DOHH2 (cell line): ENCODE measurements around the gene TESK2.

Source experiments
- H3F3A ChIP-seq: fragments of 200-600 bp; sonication (generic), shearing (Covaris generic); 2 replicates; pipeline ENCODE4 v1.6.0; 2016; ENCODE audit warnings: antibody characterized with exemption, mild to moderate bottlenecking; ENCODE audit not compliant: control insufficient read depth, insufficient read depth
- H3K27ac ChIP-seq: fragments of 200-600 bp; sonication (generic); 2 replicates; pipeline ENCODE4 v1.5.1; 2014; ENCODE audit warnings: low read depth, mild to moderate bottlenecking, low read length, moderate library complexity
- H3K27me3 ChIP-seq: fragments of 200-600 bp; sonication (generic); 2 replicates; pipeline ENCODE4 v1.6.1; 2014; ENCODE audit warnings: mild to moderate bottlenecking, low read length, mixed read lengths; ENCODE audit not compliant: control insufficient read depth
- H3K36me3 ChIP-seq: fragments of 200-600 bp; sonication (generic); 2 replicates; pipeline ENCODE4 v1.6.1; 2014; ENCODE audit warnings: mild to moderate bottlenecking, low read length, moderate library complexity, mixed read lengths; ENCODE audit not compliant: control insufficient read depth
- H3K4me1 ChIP-seq: fragments of 200-600 bp; sonication (generic); 2 replicates; pipeline ENCODE4 v1.6.1; 2014; ENCODE audit warnings: mild to moderate bottlenecking, low read length, mixed read lengths; ENCODE audit not compliant: control insufficient read depth
- H3K4me2 ChIP-seq: fragments of 200-600 bp; sonication (generic); 2 replicates; pipeline ENCODE4 v1.6.0; 2014; ENCODE audit warnings: mild to moderate bottlenecking, low read length, moderate library complexity
- H3K4me3 ChIP-seq: fragments of 200-600 bp; sonication (generic); 2 replicates; pipeline ENCODE4 v1.5.1; 2014; ENCODE audit warnings: mild to moderate bottlenecking, low read length, mixed read lengths
- H3K79me2 ChIP-seq: fragments of 200-600 bp; sonication (generic); 2 replicates; pipeline ENCODE4 v1.6.1; 2014; ENCODE audit warnings: mild to moderate bottlenecking, low read length, mixed read lengths; ENCODE audit not compliant: control insufficient read depth
- H3K9me2 ChIP-seq: fragments of 200-600 bp; sonication (generic); replicated peaks from 2 replicates; pipeline ENCODE4 v1.6.1; 2014; ENCODE audit warnings: mild to moderate bottlenecking, low read length, mixed read lengths; ENCODE audit not compliant: control insufficient read depth
- H3K9me3 ChIP-seq: fragments of 200-600 bp; sonication (generic); 2 replicates; pipeline ENCODE4 v1.6.1; 2014; ENCODE audit warnings: antibody characterized with exemption, low read length, mixed read lengths; ENCODE audit not compliant: control insufficient read depth, insufficient read depth
- H4K20me1 ChIP-seq: fragments of 200-600 bp; sonication (generic); 2 replicates; pipeline ENCODE4 v1.6.0; 2014; ENCODE audit warnings: low read depth, mild to moderate bottlenecking, antibody characterized with exemption, low read length, moderate library complexity; ENCODE audit not compliant: control insufficient read depth, insufficient read depth
- CTCF ChIP-seq: fragments of 200-600 bp; sonication (generic); IDR thresholded peaks from one replicate; pipeline ENCODE4 v1.5.1; 2014; ENCODE audit warnings: antibody characterized with exemption, mild to moderate bottlenecking, low read depth, low read length; ENCODE audit not compliant: poor library complexity, severe bottlenecking
- EZH2phosphoT487 ChIP-seq: fragments of 200-600 bp; sonication (generic); IDR thresholded peaks from 2 replicates; pipeline ENCODE4 v1.6.1; 2017; ENCODE audit warnings: borderline replicate concordance, mild to moderate bottlenecking, antibody characterized with exemption, low read length, moderate library complexity, mixed read lengths

Gene TESK2

GRCh38 chr1:45397285-45397684 is 93.7 kb downstream of the TESK2 start:
- Histone ChIP-seq H3K9me2 (no peaks in the 10 kb centered on the region), H3K79me2 (no peaks in the 10 kb centered on the region), H3K4me3 (no peak overlapping the region), H3K36me3 (no peaks in the 10 kb centered on the region), H3K4me1 (peaks cover 46% of the 10 kb centered on the region), H3K9me3 (no peaks in the 10 kb centered on the region), H3K27me3 (no peaks in the 10 kb centered on the region), H4K20me1 (no peaks in the 10 kb centered on the region), H3K4me2 (no peak overlapping the region), H3F3A (peaks cover 33% of the 10 kb centered on the region), H3K27ac (no peak overlapping the region)
- TF ChIP-seq EZH2phosphoT487 (no peak), CTCF (no peak)

- H3K79me2 ChIP-seq: no peaks in the 10 kb centered on the region
- no peak for TF ChIP-seq EZH2phosphoT487
- TF ChIP-seq CTCF: no peak
- no peaks in the 10 kb centered on the region for H3K36me3 ChIP-seq
- peaks cover 37% of the 10 kb centered on the region for H3F3A ChIP-seq
- H3K4me1 ChIP-seq: peaks cover 52% of the 10 kb centered on the region
- peak overlapping the region; percentile 100 for H3K4me2 ChIP-seq
- no peaks in the 10 kb centered on the region for H3K9me3 ChIP-seq
- H3K27ac ChIP-seq: peak overlapping the region; percentile 99
- H3K4me3 ChIP-seq: no peak overlapping the region
- H3K9me2 ChIP-seq: no peaks in the 10 kb centered on the region
- H3K27me3 ChIP-seq: no peaks in the 10 kb centered on the region
- H4K20me1 ChIP-seq: no peaks in the 10 kb centered on the region
Measured at GRCh38 chr1:45395582-45395981, 95.4 kb downstream of the TESK2 start.

- Histone ChIP-seq H3K9me2 (no peaks in the 10 kb centered on the region), H3F3A (peaks cover 37% of the 10 kb centered on the region), H4K20me1 (no peaks in the 10 kb centered on the region), H3K4me1 (peaks cover 51% of the 10 kb centered on the region), H3K27me3 (no peaks in the 10 kb centered on the region), H3K79me2 (no peaks in the 10 kb centered on the region), H3K27ac (peak overlapping the region; percentile 99), H3K9me3 (no peaks in the 10 kb centered on the region), H3K4me2 (peak overlapping the region; percentile 100), H3K36me3 (no peaks in the 10 kb centered on the region), H3K4me3 (peak overlapping the region; percentile 77)
- TF ChIP-seq EZH2phosphoT487 (no peak), CTCF (no peak)
Measured at GRCh38 chr1:45395051-45395450, 95.9 kb downstream of the TESK2 start.
